ENCODE data around the gene PCDH15.
"Not testable (repeated sequence)": the region's sequence is repeated elsewhere in the genome, so short reads cannot be mapped to it uniquely, and the experiment has no call there.

PCDH15 gene

GRCh38 chr10:53978301-53978700 is 822.7 kb downstream of the PCDH15 start:
- no peak for DNase-seq (ENCODE audit: low read depth)

- DNase-seq (ENCODE audit: low read depth): no peak
Observed at GRCh38 chr10:53977267-53977666, 823.8 kb downstream of the PCDH15 start.

DNA sequence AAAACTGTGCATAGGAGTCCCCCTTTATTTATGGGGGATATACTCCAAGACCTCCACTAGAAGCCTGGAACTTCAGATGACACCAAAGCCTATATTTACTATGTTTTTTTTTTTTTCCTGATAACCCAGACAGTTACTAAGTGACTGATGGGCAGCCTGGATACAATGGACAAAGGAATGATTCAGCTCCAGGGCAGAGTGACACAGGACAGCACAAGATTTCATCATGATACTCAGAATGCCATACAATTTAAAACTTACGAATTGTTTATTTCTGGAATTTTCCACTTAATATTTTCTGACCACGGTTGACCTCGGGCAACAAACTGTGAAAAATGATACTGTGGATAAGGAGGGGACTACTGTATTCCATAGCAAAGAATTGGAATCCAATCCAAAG is 843.6 kb downstream of the PCDH15 start:
- DNase-seq (ENCODE audit: low read depth): no peak

DNA sequence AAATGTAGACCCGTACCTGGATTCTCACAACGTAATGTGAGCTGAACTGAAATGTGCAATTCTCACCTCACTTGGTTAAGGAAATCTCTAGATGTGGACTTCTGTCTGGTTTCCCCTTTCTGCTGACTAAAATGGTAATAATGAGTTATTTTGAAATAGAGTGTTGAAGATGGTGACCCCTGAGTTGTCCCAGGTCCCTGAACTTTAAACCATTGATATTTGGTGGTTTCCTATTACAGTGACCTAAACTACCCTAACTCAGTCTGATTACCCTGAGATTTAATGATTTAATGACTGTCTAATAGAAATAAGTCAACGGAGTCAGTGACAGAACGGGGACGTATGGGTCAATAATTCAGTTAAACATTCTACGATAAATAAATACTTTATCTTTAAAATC is 845.9 kb downstream of the PCDH15 start:
- DNase-seq (ENCODE audit: low read depth): no peak

DNA sequence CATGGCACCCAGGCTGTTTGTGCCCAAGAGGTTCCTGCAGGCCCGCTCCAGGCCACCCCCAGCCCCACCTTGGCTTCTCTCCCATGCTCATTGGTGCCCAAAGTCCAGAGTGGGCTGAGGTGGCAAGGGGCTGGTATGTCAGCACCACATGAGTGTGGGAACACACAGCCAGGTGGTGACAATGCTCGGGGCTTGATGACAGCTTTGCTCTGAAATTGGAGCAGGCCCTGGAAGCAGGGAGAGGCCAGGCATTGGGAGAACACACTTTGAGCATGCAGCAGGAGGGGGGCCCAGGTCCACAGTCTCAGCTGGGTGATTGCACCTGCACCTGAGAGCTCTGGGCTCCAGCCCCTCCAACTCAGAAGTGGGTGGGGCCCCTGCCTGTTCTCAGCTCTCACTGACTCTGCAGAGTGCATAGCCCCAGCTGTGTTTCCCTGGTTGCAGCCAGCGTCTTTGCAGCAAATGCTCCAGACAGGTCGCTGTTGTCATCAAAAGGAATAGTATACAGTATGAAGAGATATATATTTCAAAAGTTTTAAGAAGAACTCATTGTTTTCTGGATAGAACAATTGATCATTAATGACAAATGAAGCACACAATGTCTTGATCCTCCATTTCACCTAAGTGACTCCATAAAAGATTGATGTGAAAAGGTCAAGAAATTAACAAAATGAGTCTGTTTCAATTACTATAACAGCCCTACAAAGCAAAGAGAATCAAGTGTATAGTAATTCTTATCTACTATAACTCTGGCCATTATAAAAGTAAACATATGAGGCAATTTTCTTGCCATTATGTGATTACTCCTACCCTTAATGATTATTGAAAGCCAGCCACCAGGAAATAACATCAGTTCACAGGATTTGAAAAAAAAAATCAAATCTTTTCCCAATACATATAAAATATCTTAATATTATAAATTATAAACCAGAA is 848.1 kb downstream of the PCDH15 start:
- no peak for DNase-seq (ENCODE audit: low read depth)

GRCh38 chr10:53939654-53940053 is 861.4 kb downstream of the PCDH15 start:
- no peak for DNase-seq (ENCODE audit: low read depth)

DNA sequence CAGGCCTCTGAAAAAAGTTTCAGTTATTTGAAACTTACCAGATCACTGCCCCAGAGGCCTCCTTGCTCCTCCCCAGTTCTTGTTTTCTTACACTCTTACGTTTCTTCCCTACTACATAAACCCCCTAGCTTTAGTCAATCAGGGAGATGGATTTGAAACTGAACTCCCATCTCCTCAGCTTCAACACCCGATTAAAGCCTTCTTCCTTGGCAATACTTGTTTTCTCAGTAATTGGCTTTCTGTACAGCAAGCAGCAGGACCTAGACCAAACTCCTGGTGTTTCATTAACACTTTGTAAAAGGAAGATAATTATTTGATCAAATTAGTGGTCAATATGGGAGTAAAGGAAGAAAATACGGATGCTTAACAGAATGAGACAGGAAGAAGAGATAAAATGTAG is 870.4 kb downstream of the PCDH15 start:
- no peak for DNase-seq (ENCODE audit: low read depth)

GRCh38 chr10:53924051-53924700 is 876.9 kb downstream of the PCDH15 start:
- DNase-seq (ENCODE audit: low read depth): not testable (repeated sequence)

- DNase-seq (ENCODE audit: low read depth): no peak
Observed at GRCh38 chr10:53918755-53919154, 882.3 kb downstream of the PCDH15 start.

DNA sequence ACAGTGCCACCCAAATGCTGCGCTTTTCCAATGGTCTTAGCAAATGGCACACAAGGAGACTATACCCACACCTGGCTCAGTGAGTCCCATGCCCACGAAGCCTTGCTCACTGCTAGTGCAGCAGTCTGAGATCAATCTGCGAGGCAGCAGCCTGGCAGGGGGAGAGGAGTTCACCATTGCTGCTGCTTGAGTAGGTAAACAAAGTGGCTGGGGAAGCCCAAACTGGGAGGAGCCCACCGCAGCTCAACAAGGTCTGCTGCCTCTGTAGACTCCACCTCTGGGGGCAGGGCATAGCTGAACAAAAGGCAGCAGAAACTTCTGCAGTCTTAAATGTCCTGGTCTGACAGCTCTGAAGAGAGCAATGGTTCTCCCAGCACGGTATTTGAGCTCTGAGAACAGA is 891.2 kb downstream of the PCDH15 start:
- DNase-seq (ENCODE audit: low read depth): no peak

DNA sequence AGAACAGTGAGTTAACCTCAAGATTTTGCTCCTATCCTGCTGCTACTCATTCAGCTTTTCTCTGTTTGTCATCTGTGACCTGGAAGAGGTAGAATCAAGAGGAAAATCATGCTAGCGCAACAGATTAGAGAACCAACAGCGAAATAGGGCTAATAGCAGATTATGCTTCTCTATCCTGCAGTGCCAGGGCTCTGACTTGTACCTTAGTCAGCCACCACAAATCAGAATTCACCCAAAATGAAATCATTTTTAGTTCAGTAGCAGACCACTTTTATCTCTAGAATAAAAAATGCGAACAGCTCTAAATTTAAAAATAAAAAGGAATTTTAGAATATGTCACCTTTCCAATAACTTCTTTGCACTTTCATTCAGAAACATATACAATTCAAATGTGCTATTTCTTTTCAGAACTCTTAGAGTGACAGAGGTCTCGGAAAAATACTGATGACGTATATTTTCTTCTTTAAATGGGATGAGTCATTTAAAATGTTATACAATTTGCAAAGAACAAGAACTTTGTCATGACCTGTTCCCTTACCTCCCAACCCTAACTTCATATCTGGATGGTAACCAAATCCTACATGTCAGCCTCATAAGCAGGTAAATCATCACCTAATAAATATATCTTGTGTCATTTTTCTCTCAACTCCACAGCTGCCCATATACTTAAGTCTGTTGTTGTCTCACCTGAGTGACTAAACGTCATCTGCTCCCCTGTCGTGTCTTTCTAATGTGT is 896.4 kb downstream of the PCDH15 start:
- no peak for DNase-seq (ENCODE audit: low read depth)

DNA sequence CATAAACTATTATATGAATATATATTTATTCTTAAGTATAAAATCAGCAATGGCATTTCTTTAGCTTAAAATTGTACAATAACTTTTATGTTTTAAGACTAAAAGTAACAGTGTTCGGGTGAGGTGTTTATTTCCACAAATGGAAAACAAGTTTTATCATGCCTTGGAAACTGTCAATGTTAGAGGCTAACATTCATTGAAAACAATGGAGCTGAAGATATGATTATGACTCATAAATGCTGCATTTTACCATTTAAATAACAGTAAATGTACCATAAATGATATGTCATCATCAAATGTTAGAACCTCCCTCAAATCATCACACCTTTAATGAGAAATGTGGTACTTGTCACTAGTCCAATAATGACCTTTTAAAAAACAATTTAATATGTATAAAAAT is 897.3 kb downstream of the PCDH15 start:
- no peak for DNase-seq (ENCODE audit: low read depth)

- no peak for DNase-seq (ENCODE audit: low read depth)
Observed at GRCh38 chr10:53899463-53900160, 901.4 kb downstream of the PCDH15 start.

DNA sequence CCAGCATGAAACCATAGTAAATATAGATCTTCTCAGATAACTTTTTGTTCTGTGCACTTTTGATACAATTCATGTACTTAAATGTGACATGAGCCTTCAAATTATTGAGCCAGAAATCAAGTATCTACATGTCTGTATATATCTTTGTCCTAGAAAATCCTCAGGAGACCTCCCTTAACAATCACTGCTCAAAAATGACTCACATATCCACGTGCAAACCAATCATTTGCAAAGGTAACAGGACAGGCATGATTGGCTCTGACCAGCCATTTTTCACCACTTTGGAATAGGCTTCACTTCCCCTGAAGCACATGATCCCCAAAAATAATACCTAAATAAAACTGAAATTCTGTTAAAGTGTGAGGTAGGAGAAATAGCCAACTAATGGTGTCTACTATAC is 902.5 kb downstream of the PCDH15 start:
- no peak for DNase-seq (ENCODE audit: low read depth)

DNA sequence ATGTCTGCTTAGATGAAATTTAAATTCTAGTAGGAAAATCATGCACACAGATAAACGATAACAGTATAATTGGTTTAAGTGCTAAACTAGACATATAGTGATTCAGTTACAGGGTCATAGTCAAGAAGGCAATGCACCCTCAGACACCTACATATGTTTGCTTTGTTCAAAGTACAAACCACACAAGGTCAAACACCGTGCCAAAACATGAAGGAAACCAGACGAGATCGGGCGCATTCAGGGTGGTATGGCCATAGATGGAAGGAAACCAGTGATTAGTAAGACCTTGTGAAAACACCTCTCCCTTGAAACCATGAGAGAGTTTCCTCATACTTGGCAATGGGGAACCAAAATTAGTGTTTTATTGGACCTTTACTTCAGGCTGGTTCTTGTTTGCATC is 906.9 kb downstream of the PCDH15 start:
- DNase-seq (ENCODE audit: low read depth): no peak

DNA sequence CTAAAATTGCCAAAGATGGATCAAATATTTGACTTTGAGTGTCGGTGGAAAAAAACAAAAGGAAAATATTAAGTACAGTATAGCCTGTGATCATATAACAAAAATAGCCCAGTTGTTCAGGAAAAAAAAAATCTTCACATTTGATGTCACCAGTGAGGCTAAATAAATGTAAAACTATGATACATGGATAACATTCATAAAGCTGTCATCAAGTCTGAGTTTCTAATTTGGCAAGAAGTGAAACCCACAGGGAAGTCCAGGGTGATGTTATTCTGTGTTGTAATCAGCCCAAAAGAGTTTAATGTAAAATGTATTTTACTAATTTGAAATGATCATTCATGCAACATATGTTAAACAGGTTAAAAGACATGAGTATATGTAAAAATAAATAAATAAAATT is 908.0 kb downstream of the PCDH15 start:
- DNase-seq (ENCODE audit: low read depth): no peak

GRCh38 chr10:53886325-53887300 is 914.4 kb downstream of the PCDH15 start:
- DNase-seq (ENCODE audit: low read depth): no peak

- DNase-seq (ENCODE audit: low read depth): no peak
Observed at GRCh38 chr10:53864846-53865245, 936.2 kb downstream of the PCDH15 start.

DNA sequence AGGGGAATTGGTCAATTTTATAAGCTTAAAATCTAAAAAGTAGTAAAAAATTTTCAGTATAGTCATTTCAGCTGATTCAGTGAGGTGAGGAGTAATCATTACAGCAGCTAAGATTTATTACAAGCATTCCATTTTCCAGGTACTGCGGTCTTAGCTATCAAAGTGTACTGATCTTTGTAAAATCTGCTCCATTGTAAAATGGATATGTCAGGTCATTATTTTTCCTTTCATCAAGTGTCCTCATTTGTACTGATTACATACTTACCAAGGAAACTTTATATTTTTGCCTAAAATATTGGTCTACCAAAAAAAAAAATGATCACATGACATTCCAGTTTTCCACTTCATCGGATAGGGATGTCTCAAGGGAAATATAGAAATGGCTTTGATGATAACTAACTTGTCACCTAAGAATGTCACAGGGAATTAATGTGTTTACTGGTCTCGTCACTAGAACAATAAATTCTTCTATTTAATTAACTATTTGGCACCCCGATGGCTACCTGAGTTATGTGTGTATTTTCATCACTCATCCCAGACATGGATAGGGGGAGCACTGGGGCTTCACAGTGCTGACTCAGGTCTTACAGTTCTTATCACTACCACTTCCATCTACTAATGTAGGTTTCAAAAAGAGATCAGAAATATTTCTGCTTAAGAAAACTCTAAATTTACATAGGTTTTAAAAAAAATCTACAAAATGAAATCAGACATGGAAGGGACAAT is 948.4 kb downstream of the PCDH15 start:
- no peak for DNase-seq (ENCODE audit: low read depth)

- DNase-seq (ENCODE audit: low read depth): no peak
Observed at GRCh38 chr10:53846809-53847208, 954.2 kb downstream of the PCDH15 start.

All from GM04504 (cell line).